GM23338 (cell line): ENCODE measurements around the gene CUX1. TPM values are rescaled to one million over a fixed set of nuclear protein-coding genes. Genes with fewer than 3 reads are reported as not detected.

Source experiments
- ATAC-seq: fragments of 200-7000 bp; cut with Tn5 transposase; 3 replicates; pipeline ENCODE4 v1.9.1; 2020
- DNase-seq: peaks from one replicate; pipeline ENCODE4 v3.0.0-alpha.2; 2015; ENCODE audit warnings: low spot score
- H2AFZ ChIP-seq: fragments of 200-600 bp; sonication (generic); 2 replicates; pipeline ENCODE4 v1.8.0; 2016; ENCODE audit warnings: antibody characterized with exemption, mild to moderate bottlenecking, moderate library complexity
- H3F3A ChIP-seq: fragments of 200-600 bp; sonication (generic); replicated peaks from 2 replicates; pipeline ENCODE4 v1.8.0; 2017; ENCODE audit warnings: antibody characterized with exemption, mixed run types, low read depth
- H3K27ac ChIP-seq: fragments of 200-600 bp; sonication (generic); 2 replicates; pipeline ENCODE4 v1.6.1; 2016; ENCODE audit warnings: low read depth
- H3K27me3 ChIP-seq: fragments of 200-600 bp; sonication (generic); 2 replicates; pipeline ENCODE4 v1.8.0; 2016; ENCODE audit warnings: mild to moderate bottlenecking, mixed run types, moderate library complexity; ENCODE audit not compliant: insufficient read depth
- H3K36me3 ChIP-seq: fragments of 200-600 bp; sonication (generic); 2 replicates; pipeline ENCODE4 v1.8.0; 2016; ENCODE audit warnings: mild to moderate bottlenecking; ENCODE audit not compliant: insufficient read depth
- H3K4me1 ChIP-seq: fragments of 200-600 bp; sonication (generic); 2 replicates; pipeline ENCODE4 v1.8.0; 2016; ENCODE audit warnings: mild to moderate bottlenecking, moderate library complexity; ENCODE audit not compliant: insufficient read depth
- H3K4me2 ChIP-seq: fragments of 200-600 bp; sonication (generic); 2 replicates; pipeline ENCODE4 v1.7.1; 2017; ENCODE audit warnings: mixed run types
- H3K4me3 ChIP-seq: fragments of 200-600 bp; sonication (generic); 2 replicates; pipeline ENCODE4 v1.6.1; 2016; ENCODE audit warnings: mixed run types
- H3K79me2 ChIP-seq: fragments of 200-600 bp; sonication (generic); replicated peaks from 2 replicates; pipeline ENCODE4 v1.8.0; 2017; ENCODE audit warnings: mild to moderate bottlenecking; ENCODE audit not compliant: insufficient read depth
- H3K9me2 ChIP-seq: fragments of 200-600 bp; sonication (generic); 2 replicates; pipeline ENCODE4 v1.8.0; 2017; ENCODE audit not compliant: insufficient read depth
- H4K20me1 ChIP-seq: fragments of 200-600 bp; sonication (generic); replicated peaks from 2 replicates; pipeline ENCODE4 v1.8.0; 2017; ENCODE audit warnings: mild to moderate bottlenecking; ENCODE audit not compliant: insufficient read depth
- H3K27ac Mint-ChIP-seq: 2 replicates; pipeline ENCODE4 v1.8.0; 2020; ENCODE audit warnings: inconsistent platforms, mild to moderate bottlenecking, moderate library complexity, mixed read lengths
- H3K27me3 Mint-ChIP-seq: 3 replicates; pipeline ENCODE4 v1.8.0; 2022; ENCODE audit warnings: low read depth, mild to moderate bottlenecking, moderate library complexity, mixed read lengths, inconsistent platforms; ENCODE audit not compliant: insufficient read depth, poor library complexity
- H3K36me3 Mint-ChIP-seq: 3 replicates; pipeline ENCODE4 v1.8.0; 2021; ENCODE audit warnings: low read depth, mild to moderate bottlenecking, inconsistent platforms, moderate library complexity, mixed read lengths
- H3K4me1 Mint-ChIP-seq: 3 replicates; pipeline ENCODE4 v1.8.0; 2020; ENCODE audit warnings: mild to moderate bottlenecking, inconsistent platforms, mixed read lengths
- H3K4me3 Mint-ChIP-seq: 3 replicates; pipeline ENCODE4 v1.8.0; 2021; ENCODE audit warnings: moderate library complexity, mild to moderate bottlenecking, inconsistent platforms, mixed read lengths
- H3K9me3 Mint-ChIP-seq: 3 replicates; pipeline ENCODE4 v1.8.0; 2020; ENCODE audit warnings: moderate library complexity, mild to moderate bottlenecking, inconsistent platforms, mixed read lengths
- CTCF ChIP-seq, 2 experiments: fragments of 200-600 bp in 1 of 2; sonication (generic) in 1 of 2; conservative IDR thresholded peaks; 2 replicates each; pipeline versions ENCODE4 v1.5.1 to v1.6.1; 2016 to 2017; ENCODE audit warnings: antibody characterized with exemption in 2 of 2, low read depth in 2 of 2, mild to moderate bottlenecking in 2 of 2, moderate library complexity in 1 of 2
- JUNB ChIP-seq: IDR thresholded peaks from one replicate; pipeline ENCODE4 v1.6.1; 2016; ENCODE audit warnings: antibody characterized with exemption; ENCODE audit not compliant: unreplicated experiment
- NANOG ChIP-seq: IDR thresholded peaks from 2 replicates; pipeline ENCODE4 v1.6.1; 2016; ENCODE audit warnings: antibody characterized with exemption, borderline replicate concordance
- STAT1 ChIP-seq: IDR thresholded peaks from one replicate; pipeline ENCODE4 v1.6.1; 2016; ENCODE audit warnings: antibody characterized with exemption; ENCODE audit not compliant: unreplicated experiment
- ZNF114 ChIP-seq: fragments of 250-450 bp; sonication (Bioruptor Pico); IDR thresholded peaks from 2 replicates; pipeline ENCODE4 v1.5.0; 2020; ENCODE audit warnings: mild to moderate bottlenecking, moderate library complexity
- ZNF331 ChIP-seq: fragments of 250-450 bp; sonication (Bioruptor Pico); IDR thresholded peaks from 2 replicates; pipeline ENCODE4 v1.5.0; 2020; ENCODE audit warnings: low read depth, mild to moderate bottlenecking, moderate library complexity
- polyA plus RNA-seq: library from polyadenylated mRNA; unstranded; fragments of >200 nt; fragmentation: Nextera tagmentation; extraction: Ambion mirVana; gene quantifications from 2 replicates; pipeline ENCODE4 v1.2.1, GENCODE V29; 2016
- total RNA-seq: library from RNA; depleted of rRNA; stranded (reverse); fragments of >200 nt; shearing (Covaris generic); gene quantifications from 2 replicates; pipeline ENCODE4 v1.2.3, GENCODE V29; 2014

CUX1 gene
- total and polyA plus RNA-seq, 2 experiments from 2014 or later = 49.9 to 64.0 TPM

- TF ChIP-seq CTCF (conservative IDR thresholded peaks at IDR 0.05; ENCODE audit: low read depth in 2 of 2) = no peak
- TF ChIP-seq NANOG = no peak
Measured at GRCh38 chr7:102287111-102287980, 469.9 kb downstream of the CUX1 start (continued).

DNA sequence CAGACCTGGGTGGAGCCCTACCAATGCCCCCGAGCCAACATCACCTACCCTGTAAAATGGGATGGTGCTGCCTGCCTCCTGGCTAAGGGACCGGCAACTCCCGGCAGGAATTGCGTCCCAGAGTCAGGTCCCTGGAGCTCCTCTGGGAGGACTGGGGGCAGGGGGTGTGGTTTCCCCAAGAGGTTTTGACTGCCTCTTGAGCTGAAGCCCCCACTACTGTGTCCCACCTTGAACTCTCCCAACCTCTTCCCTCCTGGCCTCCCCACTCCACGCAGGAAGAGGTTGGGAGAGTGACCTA, 470.5 kb downstream of the CUX1 start:
- Histone ChIP-seq H3K36me3 (no peaks in the 10 kb centered on the region), H3K27ac (no peak overlapping the region), H3K27me3 (peaks cover 17% of the 10 kb centered on the region; the same call in 1 of the 2 replicates), H3K4me2 (peak overlapping the region; percentile 93), H3K4me1 (peaks cover 17% of the 10 kb centered on the region), H2AFZ (0 out of 2 replicates have a peak overlapping the region, but pooled peaks have one; percentile 83), H3K9me2 (no peaks in the 10 kb centered on the region), H3F3A (0 out of 2 replicates have a peak, but pooled peaks cover 10% of the 10 kb centered on the region), H4K20me1 (peaks cover 18% of the 10 kb centered on the region), H3K4me3 (peak overlapping the region; percentile 94), H3K79me2 (no peaks in the 10 kb centered on the region; the same call in 1 of the 2 replicates)
- TF ChIP-seq ZNF331 (no peak), JUNB (peak; percentile 20)
- Mint-ChIP-seq H3K9me3 (no peaks in the 10 kb centered on the region), H3K27ac (no peak overlapping the region), H3K4me3 (peak overlapping the region; percentile 67), H3K4me1 (peaks cover 32% of the 10 kb centered on the region), H3K27me3 (peaks cover 17% of the 10 kb centered on the region), H3K36me3 (peaks cover 3% of the 10 kb centered on the region; the same call in 1 of the 3 replicates)
- peak; percentile 54 for DNase-seq
- peak; percentile 17 for ATAC-seq

DNA sequence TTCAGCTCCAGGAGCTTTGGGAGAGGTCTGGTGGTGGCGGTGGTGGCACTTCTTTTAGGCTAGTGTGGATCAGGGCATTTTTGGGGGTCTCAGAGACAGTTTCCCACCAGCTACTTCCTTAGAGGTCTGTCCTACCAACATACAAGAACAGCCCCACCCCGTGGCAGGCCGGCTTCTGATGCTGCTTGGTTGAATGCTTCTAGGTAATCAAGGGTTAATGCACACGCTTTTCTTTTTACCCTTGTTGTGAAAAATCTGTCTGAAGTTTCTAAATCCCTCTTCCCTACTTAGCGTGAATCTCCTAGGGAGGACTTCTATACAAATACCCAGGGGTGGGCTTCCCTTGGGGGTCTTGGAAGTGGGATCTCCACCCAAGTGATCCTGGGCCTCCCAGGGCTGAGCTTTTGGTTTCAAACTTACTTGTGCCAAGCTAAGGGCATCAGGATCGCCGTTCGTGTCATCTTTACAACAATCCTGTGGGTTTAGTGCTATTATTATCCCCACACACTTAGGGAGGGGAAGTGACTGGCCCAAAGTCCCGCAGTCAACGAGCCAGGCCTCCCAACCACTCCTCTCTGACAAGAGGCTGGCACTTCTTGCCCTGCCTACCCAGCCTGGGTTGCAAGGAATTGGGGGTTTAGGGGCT, 471.0 kb downstream of the CUX1 start:
- no peak for DNase-seq
- Histone ChIP-seq H3K79me2 (no peaks in the 10 kb centered on the region; the same call in 1 of the 2 replicates), H4K20me1 (peaks cover 18% of the 10 kb centered on the region), H3K27ac (no peak overlapping the region), H3K4me3 (peak overlapping the region; percentile 94), H3K4me2 (peak overlapping the region; percentile 93), H3F3A (0 out of 2 replicates have a peak, but pooled peaks cover 10% of the 10 kb centered on the region), H3K9me2 (no peaks in the 10 kb centered on the region), H2AFZ (no peak overlapping the region), H3K4me1 (peaks cover 21% of the 10 kb centered on the region), H3K36me3 (no peaks in the 10 kb centered on the region), H3K27me3 (peaks cover 17% of the 10 kb centered on the region; the same call in 1 of the 2 replicates)
- Mint-ChIP-seq H3K4me3 (peak overlapping the region; percentile 67), H3K36me3 (peaks cover 3% of the 10 kb centered on the region; the same call in 1 of the 3 replicates), H3K27ac (no peak overlapping the region), H3K4me1 (peaks cover 32% of the 10 kb centered on the region), H3K27me3 (peaks cover 17% of the 10 kb centered on the region), H3K9me3 (no peaks in the 10 kb centered on the region)
- no peak for ATAC-seq
- TF ChIP-seq CTCF (conservative IDR thresholded peaks at IDR 0.05; ENCODE audit: low read depth in 2 of 2) (peak; percentile 16 to 24; a peak in 2 of 4 replicates), ZNF114 (no peak), STAT1 (no peak)
